Upper lobe of left lung (tissue), 4 donors: ENCODE measurements around the gene CORO6.

ENCODE experiments used
- POLR2A ChIP-seq, 4 donors: fragments of 450-650 bp; IDR thresholded peaks; one replicate each; pipeline ENCODE4 v1.5.1; 2016 to 2017; ENCODE audit warnings: antibody characterized with exemption in 4 of 4, mild to moderate bottlenecking in 2 of 4
- TF ChIP-seq, protein P1 (sequence below), 6 experiments: fragments of 450-650 bp in 4 of 6; fragments of 200-600 bp in 2 of 6; sonication (generic) in 2 of 6; IDR thresholded peaks; one replicate each; pipeline ENCODE4 v1.5.1; 2016 to 2019; ENCODE audit warnings: antibody characterized with exemption in 6 of 6

- TF ChIP-seq, protein P1, sequence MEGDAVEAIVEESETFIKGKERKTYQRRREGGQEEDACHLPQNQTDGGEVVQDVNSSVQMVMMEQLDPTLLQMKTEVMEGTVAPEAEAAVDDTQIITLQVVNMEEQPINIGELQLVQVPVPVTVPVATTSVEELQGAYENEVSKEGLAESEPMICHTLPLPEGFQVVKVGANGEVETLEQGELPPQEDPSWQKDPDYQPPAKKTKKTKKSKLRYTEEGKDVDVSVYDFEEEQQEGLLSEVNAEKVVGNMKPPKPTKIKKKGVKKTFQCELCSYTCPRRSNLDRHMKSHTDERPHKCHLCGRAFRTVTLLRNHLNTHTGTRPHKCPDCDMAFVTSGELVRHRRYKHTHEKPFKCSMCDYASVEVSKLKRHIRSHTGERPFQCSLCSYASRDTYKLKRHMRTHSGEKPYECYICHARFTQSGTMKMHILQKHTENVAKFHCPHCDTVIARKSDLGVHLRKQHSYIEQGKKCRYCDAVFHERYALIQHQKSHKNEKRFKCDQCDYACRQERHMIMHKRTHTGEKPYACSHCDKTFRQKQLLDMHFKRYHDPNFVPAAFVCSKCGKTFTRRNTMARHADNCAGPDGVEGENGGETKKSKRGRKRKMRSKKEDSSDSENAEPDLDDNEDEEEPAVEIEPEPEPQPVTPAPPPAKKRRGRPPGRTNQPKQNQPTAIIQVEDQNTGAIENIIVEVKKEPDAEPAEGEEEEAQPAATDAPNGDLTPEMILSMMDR (IDR thresholded peaks at IDR 0.05), result no peak
- no peak for TF ChIP-seq POLR2A (IDR thresholded peaks at IDR 0.05)
Measured at GRCh38 chr17:29627951-29628350, 5.2 kb upstream of the CORO6 start.
